ENCODE measurements around the gene MYO1D.

MYO1D gene

GRCh38 chr17:32831627-32832243, 45.2 kb downstream of the MYO1D start:
- no peaks in the 10 kb centered on the region for H3K36me3 ChIP-seq
- H3K27me3 ChIP-seq = no peaks in the 10 kb centered on the region
- no peaks in the 10 kb centered on the region for H3K9me3 ChIP-seq
- no peak for TF ChIP-seq CTCF (IDR thresholded peaks at IDR 0.05)
- H3K4me3 ChIP-seq = no peak overlapping the region
- intact Hi-C loops (cut with DNase I; ENCODE audit: low total_unique reads) = no loop called here
- no peak for DNase-seq
- H3K4me1 ChIP-seq = peaks cover 0 to 84% (median 25%) of the 10 kb centered on the region in 4 donors
- H3K27ac ChIP-seq = no peak overlapping the region

- DNase-seq = no peak
- intact Hi-C loops (cut with DNase I; ENCODE audit: low total_unique reads) = no loop called here
- Histone ChIP-seq H3K27me3 (no peaks in the 10 kb centered on the region), H3K36me3 (no peaks in the 10 kb centered on the region), H3K9me3 (no peaks in the 10 kb centered on the region), H3K27ac (peak overlapping the region in 1 of 2 donors; percentile 17), H3K4me1 (peaks cover 0 to 87% (median 25%) of the 10 kb centered on the region in 4 donors), H3K4me3 (no peak overlapping the region)
- no peak for TF ChIP-seq CTCF (IDR thresholded peaks at IDR 0.05)
These were observed 45.7 kb downstream of the MYO1D start for GRCh38 chr17:32831223-32831622.

- H3K4me3 ChIP-seq = peak overlapping the region in 1 of 2 donors; percentile 20
- H3K4me1 ChIP-seq = peaks cover 0 to 88% (median 28%) of the 10 kb centered on the region in 4 donors
- intact Hi-C loops (cut with DNase I; ENCODE audit: low total_unique reads) = loop anchor here (5.0 kb wide), 1 partner anchor 43 kb away; no protein-coding TSS in a partner anchor
- H3K36me3 ChIP-seq = no peaks in the 10 kb centered on the region
- TF ChIP-seq CTCF (IDR thresholded peaks at IDR 0.05) = no peak
- H3K9me3 ChIP-seq = no peaks in the 10 kb centered on the region
- H3K27me3 ChIP-seq = no peaks in the 10 kb centered on the region
- peak overlapping the region; percentile 71 to 74 for H3K27ac ChIP-seq
- no peak for DNase-seq
These were observed 48.1 kb downstream of the MYO1D start for GRCh38 chr17:32828822-32829221.

GRCh38 chr17:32827227-32827626, 49.7 kb downstream of the MYO1D start:
- Histone ChIP-seq H3K27ac (peak overlapping the region; percentile 71 to 74), H3K27me3 (no peaks in the 10 kb centered on the region), H3K36me3 (no peaks in the 10 kb centered on the region), H3K9me3 (no peaks in the 10 kb centered on the region), H3K4me1 (peaks cover 0 to 92% (median 39%) of the 10 kb centered on the region in 4 donors), H3K4me3 (no peak overlapping the region)
- no peak for DNase-seq
- intact Hi-C loops (cut with DNase I; ENCODE audit: low total_unique reads) = loop anchor here (5.0 kb wide), 1 partner anchor 45 kb away; no protein-coding TSS in a partner anchor
- no peak for TF ChIP-seq CTCF (IDR thresholded peaks at IDR 0.05)

- H3K27ac ChIP-seq = peak overlapping the region; percentile 44 to 71
- H3K36me3 ChIP-seq = no peaks in the 10 kb centered on the region
- no peaks in the 10 kb centered on the region for H3K27me3 ChIP-seq
- H3K4me1 ChIP-seq = peaks cover 0 to 88% (median 34%) of the 10 kb centered on the region in 4 donors
- intact Hi-C loops (cut with DNase I; ENCODE audit: low total_unique reads) = loop anchor here (5.0 kb wide), 1 partner anchor 46 kb away; no protein-coding TSS in a partner anchor
- no peak for TF ChIP-seq CTCF (IDR thresholded peaks at IDR 0.05)
- DNase-seq = no peak
- H3K4me3 ChIP-seq = no peak overlapping the region
- no peaks in the 10 kb centered on the region for H3K9me3 ChIP-seq
These were observed 50.8 kb downstream of the MYO1D start for GRCh38 chr17:32826076-32826475.

Measured in tibial artery (tissue), 4 donors.